GM23338 (cell line): ENCODE data around the gene GNG12. TPM values are rescaled to one million over a fixed set of nuclear protein-coding genes. Genes with fewer than 3 reads are reported as not detected.

Experiments
- ATAC-seq: fragments of 200-7000 bp; cut with Tn5 transposase; 3 replicates; pipeline ENCODE4 v1.9.1; 2020
- DNase-seq: peaks from one replicate; pipeline ENCODE4 v3.0.0-alpha.2; 2015; ENCODE audit warnings: low spot score
- H2AFZ ChIP-seq: fragments of 200-600 bp; sonication (generic); 2 replicates; pipeline ENCODE4 v1.8.0; 2016; ENCODE audit warnings: antibody characterized with exemption, mild to moderate bottlenecking, moderate library complexity
- H3F3A ChIP-seq: fragments of 200-600 bp; sonication (generic); replicated peaks from 2 replicates; pipeline ENCODE4 v1.8.0; 2017; ENCODE audit warnings: antibody characterized with exemption, mixed run types, low read depth
- H3K27ac ChIP-seq: fragments of 200-600 bp; sonication (generic); 2 replicates; pipeline ENCODE4 v1.6.1; 2016; ENCODE audit warnings: low read depth
- H3K27me3 ChIP-seq: fragments of 200-600 bp; sonication (generic); 2 replicates; pipeline ENCODE4 v1.8.0; 2016; ENCODE audit warnings: mild to moderate bottlenecking, mixed run types, moderate library complexity; ENCODE audit not compliant: insufficient read depth
- H3K36me3 ChIP-seq: fragments of 200-600 bp; sonication (generic); 2 replicates; pipeline ENCODE4 v1.8.0; 2016; ENCODE audit warnings: mild to moderate bottlenecking; ENCODE audit not compliant: insufficient read depth
- H3K4me1 ChIP-seq: fragments of 200-600 bp; sonication (generic); 2 replicates; pipeline ENCODE4 v1.8.0; 2016; ENCODE audit warnings: mild to moderate bottlenecking, moderate library complexity; ENCODE audit not compliant: insufficient read depth
- H3K4me2 ChIP-seq: fragments of 200-600 bp; sonication (generic); 2 replicates; pipeline ENCODE4 v1.7.1; 2017; ENCODE audit warnings: mixed run types
- H3K4me3 ChIP-seq: fragments of 200-600 bp; sonication (generic); 2 replicates; pipeline ENCODE4 v1.6.1; 2016; ENCODE audit warnings: mixed run types
- H3K79me2 ChIP-seq: fragments of 200-600 bp; sonication (generic); replicated peaks from 2 replicates; pipeline ENCODE4 v1.8.0; 2017; ENCODE audit warnings: mild to moderate bottlenecking; ENCODE audit not compliant: insufficient read depth
- H3K9me2 ChIP-seq: fragments of 200-600 bp; sonication (generic); 2 replicates; pipeline ENCODE4 v1.8.0; 2017; ENCODE audit not compliant: insufficient read depth
- H4K20me1 ChIP-seq: fragments of 200-600 bp; sonication (generic); replicated peaks from 2 replicates; pipeline ENCODE4 v1.8.0; 2017; ENCODE audit warnings: mild to moderate bottlenecking; ENCODE audit not compliant: insufficient read depth
- H3K27ac Mint-ChIP-seq: 2 replicates; pipeline ENCODE4 v1.8.0; 2020; ENCODE audit warnings: inconsistent platforms, mild to moderate bottlenecking, moderate library complexity, mixed read lengths
- H3K27me3 Mint-ChIP-seq: 3 replicates; pipeline ENCODE4 v1.8.0; 2022; ENCODE audit warnings: low read depth, mild to moderate bottlenecking, moderate library complexity, mixed read lengths, inconsistent platforms; ENCODE audit not compliant: insufficient read depth, poor library complexity
- H3K36me3 Mint-ChIP-seq: 3 replicates; pipeline ENCODE4 v1.8.0; 2021; ENCODE audit warnings: low read depth, mild to moderate bottlenecking, inconsistent platforms, moderate library complexity, mixed read lengths
- H3K4me1 Mint-ChIP-seq: 3 replicates; pipeline ENCODE4 v1.8.0; 2020; ENCODE audit warnings: mild to moderate bottlenecking, inconsistent platforms, mixed read lengths
- H3K4me3 Mint-ChIP-seq: 3 replicates; pipeline ENCODE4 v1.8.0; 2021; ENCODE audit warnings: moderate library complexity, mild to moderate bottlenecking, inconsistent platforms, mixed read lengths
- H3K9me3 Mint-ChIP-seq: 3 replicates; pipeline ENCODE4 v1.8.0; 2020; ENCODE audit warnings: moderate library complexity, mild to moderate bottlenecking, inconsistent platforms, mixed read lengths
- CTCF ChIP-seq, 2 experiments: fragments of 200-600 bp in 1 of 2; sonication (generic) in 1 of 2; conservative IDR thresholded peaks; 2 replicates each; pipeline versions ENCODE4 v1.5.1 to v1.6.1; 2016 to 2017; ENCODE audit warnings: antibody characterized with exemption in 2 of 2, low read depth in 2 of 2, mild to moderate bottlenecking in 2 of 2, moderate library complexity in 1 of 2
- NANOG ChIP-seq: IDR thresholded peaks from 2 replicates; pipeline ENCODE4 v1.6.1; 2016; ENCODE audit warnings: antibody characterized with exemption, borderline replicate concordance
- POLR2AphosphoS5 ChIP-seq: IDR thresholded peaks from 2 replicates; pipeline ENCODE4 v1.6.1; 2016; ENCODE audit warnings: antibody characterized with exemption, low read depth
- STAT1 ChIP-seq: IDR thresholded peaks from one replicate; pipeline ENCODE4 v1.6.1; 2016; ENCODE audit warnings: antibody characterized with exemption; ENCODE audit not compliant: unreplicated experiment
- ZNF114 ChIP-seq: fragments of 250-450 bp; sonication (Bioruptor Pico); IDR thresholded peaks from 2 replicates; pipeline ENCODE4 v1.5.0; 2020; ENCODE audit warnings: mild to moderate bottlenecking, moderate library complexity
- ZNF331 ChIP-seq: fragments of 250-450 bp; sonication (Bioruptor Pico); IDR thresholded peaks from 2 replicates; pipeline ENCODE4 v1.5.0; 2020; ENCODE audit warnings: low read depth, mild to moderate bottlenecking, moderate library complexity
- ZNF462 ChIP-seq: fragments of 250-450 bp; sonication (Bioruptor Pico); IDR thresholded peaks from 2 replicates; pipeline ENCODE4 v1.5.0; 2020; ENCODE audit warnings: mild to moderate bottlenecking, moderate library complexity
- polyA plus RNA-seq: library from polyadenylated mRNA; unstranded; fragments of >200 nt; fragmentation: Nextera tagmentation; extraction: Ambion mirVana; gene quantifications from 2 replicates; pipeline ENCODE4 v1.2.1, GENCODE V29; 2016
- total RNA-seq: library from RNA; depleted of rRNA; stranded (reverse); fragments of >200 nt; shearing (Covaris generic); gene quantifications from 2 replicates; pipeline ENCODE4 v1.2.3, GENCODE V29; 2014
- TF ChIP-seq, protein P1 (sequence below): IDR thresholded peaks from 2 replicates; pipeline ENCODE4 v1.6.1; 2016; ENCODE audit warnings: antibody characterized with exemption
- TF ChIP-seq, protein P2 (sequence below): IDR thresholded peaks from one replicate; pipeline ENCODE4 v1.6.1; 2018; ENCODE audit warnings: antibody characterized with exemption; ENCODE audit not compliant: unreplicated experiment

Gene GNG12
- total and polyA plus RNA-seq, 2 experiments from 2014 or later: 13.4 to 33.0 TPM

DNA sequence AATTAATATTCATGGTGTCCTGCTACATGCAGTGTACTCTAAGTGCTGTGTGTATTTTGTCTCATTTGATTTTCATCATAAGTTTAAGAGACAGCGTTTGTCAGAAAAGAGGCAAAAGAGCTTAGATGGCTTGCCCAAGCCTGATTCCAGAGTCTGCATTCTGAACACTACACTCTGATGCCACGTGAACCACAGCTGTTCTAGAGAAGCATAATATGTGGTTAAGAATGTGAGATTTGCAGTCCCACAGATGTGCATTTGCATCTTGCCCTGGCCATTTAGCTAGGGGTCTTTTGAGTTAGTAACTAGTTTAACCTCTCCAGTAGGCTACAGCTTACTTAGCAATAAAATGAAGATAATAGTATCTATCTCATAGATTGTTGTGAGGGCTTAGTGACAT lies 157.5 kb downstream of the GNG12 start (continued):
- TF ChIP-seq ZNF462 (CRISPR knock-in tag): no peak
- TF ChIP-seq STAT1: no peak

GRCh38 chr1:67674260-67675011 lies 158.8 kb downstream of the GNG12 start:
- Histone ChIP-seq H3K36me3 (no peaks in the 10 kb centered on the region), H3K4me1 (0 out of 2 replicates have a peak, but pooled peaks cover 8% of the 10 kb centered on the region), H3K79me2 (no peaks in the 10 kb centered on the region), H3K27ac (no peak overlapping the region), H3K9me2 (no peaks in the 10 kb centered on the region), H3K27me3 (no peaks in the 10 kb centered on the region), H3F3A (no peaks in the 10 kb centered on the region), H3K4me3 (no peak overlapping the region), H2AFZ (peak overlapping the region; percentile 43; the same call in 1 of the 2 replicates), H3K4me2 (no peak overlapping the region), H4K20me1 (no peaks in the 10 kb centered on the region)
- H3K4me1 Mint-ChIP-seq: peaks cover 8% of the 10 kb centered on the region
- peaks cover 4% of the 10 kb centered on the region for H3K27me3 Mint-ChIP-seq
- H3K9me3 Mint-ChIP-seq: no peaks in the 10 kb centered on the region
- H3K27ac Mint-ChIP-seq: no peak overlapping the region
- ATAC-seq (peak; percentile 54; the same call in 2 of the 3 replicates), DNase-seq (peak; percentile 31)
- no peaks in the 10 kb centered on the region for H3K36me3 Mint-ChIP-seq
- H3K4me3 Mint-ChIP-seq: no peak overlapping the region
- no peak for TF ChIP-seq POLR2AphosphoS5
- no peak for TF ChIP-seq ZNF331
- TF ChIP-seq NANOG: no peak
- TF ChIP-seq CTCF (conservative IDR thresholded peaks at IDR 0.05; ENCODE audit: low read depth in 2 of 2): no peak
- TF ChIP-seq STAT1: no peak
- TF ChIP-seq, protein P1, sequence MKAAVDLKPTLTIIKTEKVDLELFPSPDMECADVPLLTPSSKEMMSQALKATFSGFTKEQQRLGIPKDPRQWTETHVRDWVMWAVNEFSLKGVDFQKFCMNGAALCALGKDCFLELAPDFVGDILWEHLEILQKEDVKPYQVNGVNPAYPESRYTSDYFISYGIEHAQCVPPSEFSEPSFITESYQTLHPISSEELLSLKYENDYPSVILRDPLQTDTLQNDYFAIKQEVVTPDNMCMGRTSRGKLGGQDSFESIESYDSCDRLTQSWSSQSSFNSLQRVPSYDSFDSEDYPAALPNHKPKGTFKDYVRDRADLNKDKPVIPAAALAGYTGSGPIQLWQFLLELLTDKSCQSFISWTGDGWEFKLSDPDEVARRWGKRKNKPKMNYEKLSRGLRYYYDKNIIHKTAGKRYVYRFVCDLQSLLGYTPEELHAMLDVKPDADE: no peak
- TF ChIP-seq ZNF114 (CRISPR knock-in tag): no peak
- TF ChIP-seq, protein P2, sequence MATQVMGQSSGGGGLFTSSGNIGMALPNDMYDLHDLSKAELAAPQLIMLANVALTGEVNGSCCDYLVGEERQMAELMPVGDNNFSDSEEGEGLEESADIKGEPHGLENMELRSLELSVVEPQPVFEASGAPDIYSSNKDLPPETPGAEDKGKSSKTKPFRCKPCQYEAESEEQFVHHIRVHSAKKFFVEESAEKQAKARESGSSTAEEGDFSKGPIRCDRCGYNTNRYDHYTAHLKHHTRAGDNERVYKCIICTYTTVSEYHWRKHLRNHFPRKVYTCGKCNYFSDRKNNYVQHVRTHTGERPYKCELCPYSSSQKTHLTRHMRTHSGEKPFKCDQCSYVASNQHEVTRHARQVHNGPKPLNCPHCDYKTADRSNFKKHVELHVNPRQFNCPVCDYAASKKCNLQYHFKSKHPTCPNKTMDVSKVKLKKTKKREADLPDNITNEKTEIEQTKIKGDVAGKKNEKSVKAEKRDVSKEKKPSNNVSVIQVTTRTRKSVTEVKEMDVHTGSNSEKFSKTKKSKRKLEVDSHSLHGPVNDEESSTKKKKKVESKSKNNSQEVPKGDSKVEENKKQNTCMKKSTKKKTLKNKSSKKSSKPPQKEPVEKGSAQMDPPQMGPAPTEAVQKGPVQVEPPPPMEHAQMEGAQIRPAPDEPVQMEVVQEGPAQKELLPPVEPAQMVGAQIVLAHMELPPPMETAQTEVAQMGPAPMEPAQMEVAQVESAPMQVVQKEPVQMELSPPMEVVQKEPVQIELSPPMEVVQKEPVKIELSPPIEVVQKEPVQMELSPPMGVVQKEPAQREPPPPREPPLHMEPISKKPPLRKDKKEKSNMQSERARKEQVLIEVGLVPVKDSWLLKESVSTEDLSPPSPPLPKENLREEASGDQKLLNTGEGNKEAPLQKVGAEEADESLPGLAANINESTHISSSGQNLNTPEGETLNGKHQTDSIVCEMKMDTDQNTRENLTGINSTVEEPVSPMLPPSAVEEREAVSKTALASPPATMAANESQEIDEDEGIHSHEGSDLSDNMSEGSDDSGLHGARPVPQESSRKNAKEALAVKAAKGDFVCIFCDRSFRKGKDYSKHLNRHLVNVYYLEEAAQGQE: no peak
